Ureter (tissue), 1 donor: Measurements from ENCODE around the gene NT5C3B. TPM values are rescaled to one million over a fixed set of nuclear protein-coding genes. Genes with fewer than 3 reads are reported as not detected.
"Not testable (repeated sequence)": the region's sequence is repeated elsewhere in the genome, so short reads cannot be mapped to it uniquely, and the experiment has no call there.

Experiments
- DNase-seq: peaks from one replicate; pipeline ENCODE4 v3.0.0-alpha.2; 2020; ENCODE audit warnings: low spot score
- total RNA-seq: library from RNA; stranded (reverse); gene quantifications from one replicate; pipeline ENCODE4 v1.2.4, GENCODE V29; 2023
- donor health status: DM: yes; HTN: yes; CAD: no.

Gene NT5C3B
- total RNA-seq, 1 donor from 2014 or later = 36.3 TPM

- DNase-seq = peak; percentile 86
Observed at GRCh38 chr17:41784207-41784744, 51.8 kb downstream of the NT5C3B start.

- no peak for DNase-seq
Observed at GRCh38 chr17:41782142-41782541, 53.9 kb downstream of the NT5C3B start.

GRCh38 chr17:41781404-41782110, 54.5 kb downstream of the NT5C3B start:
- DNase-seq = no peak

DNA sequence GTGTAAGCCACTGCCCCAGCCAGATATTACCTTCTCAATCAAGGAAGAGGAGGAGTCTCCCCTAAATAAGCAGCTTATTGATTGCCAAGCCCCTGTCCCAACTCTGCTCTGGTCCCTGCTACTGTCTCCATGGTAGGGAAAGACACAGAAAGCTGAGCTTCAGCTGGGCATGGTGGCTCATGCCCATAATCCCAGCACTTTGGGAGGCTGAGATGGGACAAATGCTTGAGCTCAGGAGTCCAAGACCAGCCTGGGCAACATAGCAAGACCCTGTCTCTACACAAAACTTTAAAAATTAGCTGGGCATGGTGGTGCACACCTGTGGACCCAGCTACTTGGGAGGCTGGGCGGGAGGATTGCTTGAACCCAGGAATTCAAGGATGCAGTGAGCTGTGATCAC, 56.1 kb downstream of the NT5C3B start:
- no peak for DNase-seq

DNA sequence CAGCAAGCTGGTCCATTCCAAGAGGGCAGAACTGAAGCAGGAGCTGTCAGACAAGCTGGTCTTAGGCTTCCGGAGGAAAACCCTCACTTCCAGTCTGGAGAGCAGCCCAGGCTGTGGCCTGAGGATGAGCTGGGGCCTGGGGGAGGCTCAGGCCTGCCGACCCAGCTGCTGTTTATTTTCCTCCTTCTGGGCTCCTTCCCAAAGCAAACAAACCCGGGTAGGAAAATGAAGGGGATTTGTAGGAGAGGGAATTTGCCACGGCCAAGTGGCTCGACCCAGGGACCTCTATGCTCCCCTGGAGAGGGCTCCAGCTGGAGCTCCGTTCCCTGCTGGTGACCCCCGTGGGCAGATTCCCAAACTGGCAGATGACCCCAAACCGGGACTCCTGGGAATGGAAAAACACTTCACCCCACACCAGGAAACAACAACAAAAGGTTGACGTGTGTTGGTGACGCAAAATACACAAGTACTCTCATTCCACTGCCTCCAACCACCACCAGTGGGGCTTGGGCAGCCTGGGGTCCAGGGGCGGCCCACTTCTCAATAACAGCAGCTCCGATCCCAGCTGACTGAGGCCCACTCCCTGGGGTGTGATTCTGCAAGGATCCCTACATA, 58.4 kb downstream of the NT5C3B start:
- DNase-seq = peak; percentile 78

DNA sequence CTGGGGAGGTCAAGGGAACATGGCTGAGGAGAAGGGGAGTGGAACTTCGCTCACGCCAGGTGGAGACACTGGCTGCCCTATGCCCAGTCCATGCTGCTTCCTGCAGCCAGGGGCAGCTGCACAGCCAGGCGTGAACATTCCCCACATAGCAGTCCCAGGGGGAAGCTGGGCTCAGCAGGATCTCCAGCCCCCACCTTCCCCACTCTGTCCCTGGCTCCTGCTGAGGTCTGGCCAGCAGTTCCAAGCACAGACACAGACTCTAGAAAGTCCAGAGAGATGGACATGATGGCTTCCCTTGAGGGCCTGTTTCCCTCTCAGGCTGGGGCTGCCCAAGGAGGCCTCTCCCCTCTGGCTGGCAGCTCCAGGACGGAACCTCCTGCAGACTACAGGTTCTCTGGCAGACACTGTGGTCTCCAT, 58.9 kb downstream of the NT5C3B start:
- DNase-seq = no peak

GRCh38 chr17:41776262-41776900, 59.7 kb downstream of the NT5C3B start:
- DNase-seq = not testable (repeated sequence)

- DNase-seq = no peak
Observed at GRCh38 chr17:41775394-41776226, 60.4 kb downstream of the NT5C3B start.

Other genes starting within 250 kb of the NT5C3B start
- 0.52 TPM for gene KRT14, start 249.3 kb downstream of the NT5C3B start, total RNA-seq
- gene KRT16, start 223.5 kb downstream of the NT5C3B start, total RNA-seq = 0.73 TPM
- 223 TPM for gene KRT17, start 211.7 kb downstream of the NT5C3B start, total RNA-seq
- gene EIF1, start 147.3 kb downstream of the NT5C3B start, total RNA-seq = 1,012 TPM
- gene GAST, start 123.9 kb downstream of the NT5C3B start, total RNA-seq = not detected
- 0.47 TPM for gene HAP1, start 101.6 kb downstream of the NT5C3B start, total RNA-seq
- gene JUP, start 49.5 kb downstream of the NT5C3B start, total RNA-seq = 277 TPM
- gene P3H4, start 24.3 kb downstream of the NT5C3B start, total RNA-seq = 7.8 TPM
- 42.0 TPM for gene FKBP10, start 23.2 kb downstream of the NT5C3B start, total RNA-seq
- 0.44 TPM for gene KLHL10, start 1.6 kb upstream of the NT5C3B start, total RNA-seq
- 15.6 TPM for gene KLHL11, start 29.2 kb upstream of the NT5C3B start, total RNA-seq
- 94.2 TPM for gene ACLY, start 82.7 kb upstream of the NT5C3B start, total RNA-seq
- 0.75 TPM for gene ODAD4, start 94.4 kb upstream of the NT5C3B start, total RNA-seq
- gene CNP, start 130.6 kb upstream of the NT5C3B start, total RNA-seq = 45.7 TPM
- gene DNAJC7, start 181.2 kb upstream of the NT5C3B start, total RNA-seq = 111 TPM
- gene NKIRAS2, start 183.9 kb upstream of the NT5C3B start, total RNA-seq = 20.8 TPM
- gene C17orf113, start 214.4 kb upstream of the NT5C3B start, total RNA-seq = 1.9 TPM